Ishikawa (cell line): ENCODE measurements around the gene IGDCC3.

Source experiments
- CEBPB ChIP-seq: IDR thresholded peaks from 2 replicates; pipeline ENCODE4 v1.6.1; 2012
- CREB1 ChIP-seq: IDR thresholded peaks from 2 replicates; pipeline ENCODE4 v1.6.1; 2012; ENCODE audit warnings: low read depth
- EGR1 ChIP-seq: IDR thresholded peaks from 2 replicates; pipeline ENCODE4 v1.6.1; 2012
- EP300 ChIP-seq: IDR thresholded peaks from 2 replicates; pipeline ENCODE4 v1.6.1; 2012; ENCODE audit warnings: borderline replicate concordance
- FOXM1 ChIP-seq: IDR thresholded peaks from 2 replicates; pipeline ENCODE4 v1.6.1; 2012; ENCODE audit warnings: low read depth, borderline replicate concordance
- NFIC ChIP-seq: IDR thresholded peaks from 2 replicates; pipeline ENCODE4 v1.6.1; 2012
- RAD21 ChIP-seq: IDR thresholded peaks from 2 replicates; pipeline ENCODE4 v1.6.1; 2012; ENCODE audit warnings: low read depth
- TAF1 ChIP-seq: IDR thresholded peaks from 2 replicates; pipeline ENCODE4 v1.6.1; 2012; ENCODE audit warnings: low read depth, mild to moderate bottlenecking
- TCF12 ChIP-seq: IDR thresholded peaks from 2 replicates; pipeline ENCODE4 v1.6.1; 2012; ENCODE audit warnings: low read depth
- TEAD4 ChIP-seq: IDR thresholded peaks from 2 replicates; pipeline ENCODE4 v1.6.1; 2012
- YY1 ChIP-seq: IDR thresholded peaks from 2 replicates; pipeline ENCODE4 v1.6.1; 2012; ENCODE audit warnings: low read depth
- ZBTB7A ChIP-seq: IDR thresholded peaks from 2 replicates; pipeline ENCODE4 v1.6.1; 2012; ENCODE audit warnings: low read depth
- TF ChIP-seq, protein P1 (sequence below): IDR thresholded peaks from 2 replicates; pipeline ENCODE4 v1.6.1; 2012
- TF ChIP-seq, protein P2 (sequence below): IDR thresholded peaks from 2 replicates; pipeline ENCODE4 v1.6.1; 2012
- TF ChIP-seq, protein P3 (sequence below): IDR thresholded peaks from 2 replicates; pipeline ENCODE4 v1.6.1; 2012; ENCODE audit warnings: low read depth, mild to moderate bottlenecking

Gene IGDCC3

DNA sequence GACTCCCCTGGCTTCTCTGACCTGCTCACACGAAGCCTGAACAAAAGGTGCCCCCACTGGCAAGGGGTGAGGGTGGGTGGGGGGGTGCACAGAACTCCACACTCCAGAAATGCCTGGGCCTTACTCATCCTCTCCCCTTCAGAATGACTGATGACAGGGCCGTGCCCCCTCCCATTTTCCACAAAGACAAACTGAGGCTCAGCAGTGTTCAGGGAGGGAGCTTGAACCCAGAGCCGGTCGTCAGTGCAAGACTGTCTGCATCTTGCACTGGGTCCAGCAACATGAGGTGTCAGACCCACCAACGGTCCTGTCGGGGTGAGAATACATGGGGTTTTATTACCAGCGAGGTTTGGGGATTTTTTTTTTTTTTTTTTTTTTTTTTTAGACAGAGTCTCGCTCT, 15.3 kb downstream of the IGDCC3 start:
- no peak for TF ChIP-seq TCF12
- TF ChIP-seq TAF1 = no peak
- no peak for TF ChIP-seq EGR1
- TF ChIP-seq NFIC = no peak
- TF ChIP-seq, protein P1, sequence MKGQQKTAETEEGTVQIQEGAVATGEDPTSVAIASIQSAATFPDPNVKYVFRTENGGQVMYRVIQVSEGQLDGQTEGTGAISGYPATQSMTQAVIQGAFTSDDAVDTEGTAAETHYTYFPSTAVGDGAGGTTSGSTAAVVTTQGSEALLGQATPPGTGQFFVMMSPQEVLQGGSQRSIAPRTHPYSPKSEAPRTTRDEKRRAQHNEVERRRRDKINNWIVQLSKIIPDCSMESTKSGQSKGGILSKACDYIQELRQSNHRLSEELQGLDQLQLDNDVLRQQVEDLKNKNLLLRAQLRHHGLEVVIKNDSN = no peak
- TF ChIP-seq YY1 = no peak
- TF ChIP-seq, protein P2, sequence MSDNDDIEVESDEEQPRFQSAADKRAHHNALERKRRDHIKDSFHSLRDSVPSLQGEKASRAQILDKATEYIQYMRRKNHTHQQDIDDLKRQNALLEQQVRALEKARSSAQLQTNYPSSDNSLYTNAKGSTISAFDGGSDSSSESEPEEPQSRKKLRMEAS = no peak
- TF ChIP-seq, protein P3, sequence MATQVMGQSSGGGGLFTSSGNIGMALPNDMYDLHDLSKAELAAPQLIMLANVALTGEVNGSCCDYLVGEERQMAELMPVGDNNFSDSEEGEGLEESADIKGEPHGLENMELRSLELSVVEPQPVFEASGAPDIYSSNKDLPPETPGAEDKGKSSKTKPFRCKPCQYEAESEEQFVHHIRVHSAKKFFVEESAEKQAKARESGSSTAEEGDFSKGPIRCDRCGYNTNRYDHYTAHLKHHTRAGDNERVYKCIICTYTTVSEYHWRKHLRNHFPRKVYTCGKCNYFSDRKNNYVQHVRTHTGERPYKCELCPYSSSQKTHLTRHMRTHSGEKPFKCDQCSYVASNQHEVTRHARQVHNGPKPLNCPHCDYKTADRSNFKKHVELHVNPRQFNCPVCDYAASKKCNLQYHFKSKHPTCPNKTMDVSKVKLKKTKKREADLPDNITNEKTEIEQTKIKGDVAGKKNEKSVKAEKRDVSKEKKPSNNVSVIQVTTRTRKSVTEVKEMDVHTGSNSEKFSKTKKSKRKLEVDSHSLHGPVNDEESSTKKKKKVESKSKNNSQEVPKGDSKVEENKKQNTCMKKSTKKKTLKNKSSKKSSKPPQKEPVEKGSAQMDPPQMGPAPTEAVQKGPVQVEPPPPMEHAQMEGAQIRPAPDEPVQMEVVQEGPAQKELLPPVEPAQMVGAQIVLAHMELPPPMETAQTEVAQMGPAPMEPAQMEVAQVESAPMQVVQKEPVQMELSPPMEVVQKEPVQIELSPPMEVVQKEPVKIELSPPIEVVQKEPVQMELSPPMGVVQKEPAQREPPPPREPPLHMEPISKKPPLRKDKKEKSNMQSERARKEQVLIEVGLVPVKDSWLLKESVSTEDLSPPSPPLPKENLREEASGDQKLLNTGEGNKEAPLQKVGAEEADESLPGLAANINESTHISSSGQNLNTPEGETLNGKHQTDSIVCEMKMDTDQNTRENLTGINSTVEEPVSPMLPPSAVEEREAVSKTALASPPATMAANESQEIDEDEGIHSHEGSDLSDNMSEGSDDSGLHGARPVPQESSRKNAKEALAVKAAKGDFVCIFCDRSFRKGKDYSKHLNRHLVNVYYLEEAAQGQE = no peak
- TF ChIP-seq RAD21 = no peak
- no peak for TF ChIP-seq CEBPB
- TF ChIP-seq EP300 = no peak
- TF ChIP-seq ZBTB7A = no peak
- TF ChIP-seq CREB1 = no peak

DNA sequence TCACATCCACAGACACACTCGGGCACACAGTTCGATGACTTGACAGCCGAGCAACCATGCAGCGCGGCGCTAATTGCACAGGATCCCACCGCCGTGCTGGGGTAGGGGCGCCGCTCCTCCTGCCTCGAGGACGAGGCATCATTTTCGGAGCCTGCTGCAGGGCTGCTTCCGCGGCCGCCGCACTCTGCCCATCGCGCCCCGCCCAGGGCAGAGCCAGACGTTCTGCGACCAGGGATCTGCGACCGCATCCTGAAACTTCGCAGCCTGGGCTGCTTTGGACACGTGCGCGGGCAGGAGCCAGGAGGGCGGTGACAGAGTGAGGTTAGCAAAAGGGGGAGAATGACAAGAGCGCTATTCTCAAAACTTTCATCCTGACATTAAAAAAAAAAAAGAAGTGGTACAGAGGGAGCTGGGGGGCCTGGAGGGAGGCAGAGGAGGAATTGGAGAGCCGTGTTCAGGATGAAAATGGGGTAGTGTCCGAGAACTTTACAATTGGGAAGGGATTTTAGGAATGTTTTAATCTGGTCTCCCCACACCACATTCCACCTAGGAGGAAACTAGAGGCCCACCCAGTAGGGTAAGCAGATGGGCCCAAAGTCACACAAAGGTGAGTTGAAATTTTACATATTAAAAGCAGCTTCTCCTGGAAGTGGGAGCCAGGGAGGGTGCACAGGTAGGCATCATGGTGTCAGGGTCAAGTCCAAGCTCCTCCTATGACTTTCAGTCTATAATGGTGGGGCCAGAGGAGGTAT, 15.9 kb downstream of the IGDCC3 start:
- no peak for TF ChIP-seq ZBTB7A
- TF ChIP-seq, protein P2 = no peak

DNA sequence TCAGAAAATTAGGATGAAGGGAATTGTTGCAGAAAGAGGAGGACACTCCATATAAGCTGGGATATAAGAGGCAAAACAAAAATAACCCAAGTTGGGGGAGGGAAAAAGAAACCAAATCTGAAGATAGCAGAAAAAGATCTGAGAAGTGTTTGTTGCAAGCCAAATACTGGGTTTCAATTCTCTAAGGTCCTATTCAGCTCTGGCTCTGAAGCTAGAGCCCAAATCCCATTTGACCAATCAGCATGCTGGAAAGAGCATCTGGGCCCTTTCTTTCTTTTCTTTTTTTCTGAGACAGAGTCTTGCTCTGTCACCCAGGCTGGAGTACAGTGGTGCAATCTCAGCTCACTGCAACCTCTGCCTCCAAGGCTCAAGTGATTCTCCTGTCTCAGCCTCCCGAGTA, 17.3 kb downstream of the IGDCC3 start:
- no peak for TF ChIP-seq ZBTB7A
- no peak for TF ChIP-seq TEAD4
- no peak for TF ChIP-seq NFIC
- TF ChIP-seq YY1 = no peak
- no peak for TF ChIP-seq CREB1
- TF ChIP-seq, protein P3 = no peak
- no peak for TF ChIP-seq RAD21
- TF ChIP-seq, protein P1 = no peak
- TF ChIP-seq TAF1 = no peak

DNA sequence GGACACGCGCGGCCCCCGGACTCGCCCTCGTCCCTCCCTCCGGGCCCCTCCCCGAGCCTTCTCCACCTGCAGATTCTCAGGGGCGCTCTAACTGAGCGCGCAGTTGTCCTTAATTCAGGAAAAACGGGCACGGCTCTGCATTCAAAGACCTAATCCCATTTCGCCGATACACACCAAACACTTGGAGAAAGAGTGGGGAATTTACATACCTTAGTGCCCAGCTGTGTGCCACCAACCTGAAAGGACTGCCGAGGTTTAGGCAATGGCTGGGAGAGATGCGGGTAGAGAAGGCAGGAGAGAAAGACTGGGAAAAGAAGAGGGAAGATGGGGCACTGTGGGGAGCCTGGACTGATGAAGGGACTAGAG, 21.8 kb downstream of the IGDCC3 start:
- TF ChIP-seq CEBPB = no peak

DNA sequence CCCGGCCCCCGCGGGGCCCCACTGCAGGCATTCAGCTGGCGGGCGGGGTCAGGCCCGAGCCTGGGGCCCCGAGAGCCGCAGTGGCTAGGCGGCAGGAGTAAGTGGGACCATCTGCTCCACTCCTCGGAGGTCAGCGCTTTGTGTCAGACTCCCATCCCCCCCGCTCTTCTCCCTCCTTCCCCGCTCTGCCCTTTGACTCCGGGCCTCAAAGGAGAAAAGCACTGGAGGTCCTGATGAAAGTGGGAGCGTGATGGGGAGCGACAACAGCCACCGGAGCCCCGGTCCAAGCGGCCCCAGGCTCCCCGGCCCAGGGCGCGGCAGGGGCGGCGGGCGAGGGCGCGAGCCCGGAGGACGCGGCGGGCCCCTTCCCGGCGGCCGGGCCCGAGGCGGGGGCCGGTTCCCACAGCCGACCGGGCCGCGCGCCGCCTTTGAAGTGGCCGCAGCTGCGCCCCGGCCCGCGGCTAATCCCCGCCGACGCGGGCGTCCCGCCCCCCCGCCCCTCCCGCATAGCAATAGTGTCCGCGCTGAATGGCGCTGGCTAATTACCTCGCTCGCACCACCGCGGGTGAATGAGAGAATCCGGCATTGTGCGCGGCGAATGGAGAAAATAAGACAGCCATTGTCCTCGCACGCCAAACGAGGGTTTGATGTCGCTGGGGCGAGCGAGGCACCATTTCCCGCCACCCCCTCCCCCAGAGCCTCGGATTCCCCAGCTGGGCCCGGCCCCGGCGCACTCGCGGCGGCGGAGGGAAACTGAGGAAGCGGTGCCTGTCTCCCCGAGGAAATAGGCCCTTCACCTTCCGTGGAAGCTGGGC, 22.4 kb downstream of the IGDCC3 start:
- TF ChIP-seq ZBTB7A (no peak), TAF1 (no peak), RAD21 (no peak), EP300 (no peak), YY1 (no peak), NFIC (no peak), CEBPB (no peak), CREB1 (no peak), TEAD4 (no peak), FOXM1 (no peak), TCF12 (no peak), EGR1 (no peak)
- TF ChIP-seq, protein P3 = no peak
- TF ChIP-seq, protein P1 = no peak
- TF ChIP-seq, protein P2 = no peak
